Left kidney (tissue), 2 donors: ENCODE results near the gene PRDM10. TPM values are rescaled to one million over a fixed set of nuclear protein-coding genes. Genes with fewer than 3 reads are reported as not detected.

Experiments used
- DNase-seq: peaks from one replicate; pipeline ENCODE4 v3.0.0-alpha.2; 2013
- polyA plus RNA-seq: library from polyadenylated mRNA; unstranded; fragments of 120-200 nt; gene quantifications from one replicate; pipeline ENCODE4 v1.2.1, GENCODE V29; 2013; ENCODE audit not compliant: insufficient read length

The PRDM10 gene
- polyA plus RNA-seq, 1 donor, result 14.1 TPM

DNA sequence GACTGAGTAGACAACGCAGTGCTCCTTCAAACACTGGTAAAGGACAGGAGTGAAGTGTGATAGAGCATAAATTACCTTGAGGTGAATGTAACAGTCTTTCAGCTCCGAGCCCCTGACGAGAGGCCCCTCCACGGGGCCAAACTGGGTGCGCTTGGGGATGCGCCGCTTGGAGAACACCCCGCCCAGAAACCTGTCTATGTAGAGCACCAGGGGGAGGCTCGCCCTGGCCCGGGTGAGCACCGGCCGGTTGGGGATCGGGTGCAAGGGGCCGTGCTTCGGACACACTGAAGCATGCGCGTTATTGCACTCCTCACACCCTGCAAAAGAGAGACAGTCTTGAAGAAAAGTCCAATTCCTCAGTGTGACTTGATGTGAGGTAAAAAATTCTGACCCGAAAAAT, 57.9 kb downstream of the PRDM10 start:
- DNase-seq, result no peak

DNA sequence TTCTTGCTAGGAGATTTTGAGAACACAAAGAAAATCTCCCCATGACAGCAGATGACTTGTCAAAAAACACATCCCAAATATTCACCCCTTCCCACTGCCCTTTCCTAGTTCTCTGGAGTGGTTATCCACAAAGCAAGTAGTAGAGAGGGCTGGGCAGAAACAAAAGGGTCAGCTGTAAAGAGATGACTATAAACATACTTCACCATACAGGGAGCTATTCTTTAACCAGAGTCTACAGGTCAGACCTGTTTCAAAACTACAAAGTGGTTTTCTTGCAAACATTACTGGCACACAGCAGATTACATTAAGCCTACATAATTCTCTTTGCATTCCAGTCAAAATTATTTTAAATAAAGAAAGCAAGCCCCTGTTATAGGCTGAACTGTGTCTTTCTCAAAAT, 59.6 kb downstream of the PRDM10 start:
- DNase-seq, result no peak

DNA sequence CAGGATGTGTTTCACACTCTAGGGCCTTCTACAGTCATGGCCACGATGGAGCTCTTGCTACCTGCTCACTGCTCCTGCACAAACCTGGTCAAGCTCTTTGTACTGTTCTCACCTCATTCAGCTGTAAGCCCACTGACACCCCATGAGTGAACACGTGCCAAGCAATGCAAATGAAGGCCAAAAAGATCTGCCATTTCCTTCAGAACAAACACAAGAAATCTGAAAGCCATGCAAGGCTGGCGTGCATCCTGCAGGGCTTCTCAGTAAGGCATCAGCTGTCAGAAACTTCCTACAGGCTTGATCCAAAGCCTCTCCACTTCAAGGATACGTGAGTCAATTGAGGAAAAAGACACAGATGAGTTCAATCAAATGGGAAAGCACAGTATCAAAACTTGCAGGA, 63.1 kb downstream of the PRDM10 start:
- no peak for DNase-seq

DNA sequence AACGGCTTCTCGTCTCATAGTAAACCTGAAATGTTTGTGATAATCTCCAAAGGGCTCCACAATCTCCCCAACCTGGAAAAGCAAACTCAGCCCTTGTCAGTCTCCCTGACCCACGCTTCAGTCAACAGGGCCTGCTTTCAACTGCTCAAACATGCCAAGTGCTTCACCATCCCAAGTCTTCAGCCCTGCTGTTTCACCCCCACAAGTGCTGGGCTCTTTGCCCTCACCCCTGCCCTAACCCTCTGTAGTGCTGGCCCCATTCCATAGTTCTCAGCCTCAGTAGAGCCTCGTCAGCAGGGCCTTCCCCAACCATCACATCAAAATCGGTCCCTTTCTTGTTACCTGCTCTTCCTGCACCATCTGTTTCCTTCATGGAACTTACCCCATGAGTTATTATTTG, 63.9 kb downstream of the PRDM10 start:
- no peak for DNase-seq

DNA sequence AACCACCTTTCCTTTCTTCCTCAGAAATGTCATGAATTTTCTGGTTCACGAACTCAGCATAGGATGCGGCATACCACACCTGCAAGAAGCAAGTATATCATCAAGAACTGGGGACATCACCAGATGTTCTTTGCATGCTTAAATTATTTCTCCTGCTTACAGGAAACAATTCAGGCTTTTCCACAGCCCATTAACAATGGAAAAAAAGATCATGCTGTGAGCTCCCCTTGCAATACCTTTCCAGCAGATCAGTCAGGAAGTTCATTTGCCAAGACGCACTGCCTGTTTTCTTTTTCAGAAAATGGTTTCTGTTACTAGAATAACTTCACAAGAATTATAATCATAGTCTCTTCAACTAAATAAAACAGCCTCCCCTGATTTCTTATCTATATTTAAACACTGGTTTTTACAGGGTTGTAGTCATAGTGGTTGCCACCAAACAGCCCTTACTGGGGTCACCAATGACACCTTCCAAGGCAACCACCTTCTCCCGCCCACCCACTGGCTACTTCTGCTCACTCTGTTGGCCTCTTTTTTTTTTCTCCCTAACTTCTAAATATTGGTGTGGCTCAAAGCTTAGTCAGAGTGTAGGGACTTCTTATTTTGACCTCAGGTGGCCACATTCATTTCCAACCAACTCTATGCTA, 64.9 kb downstream of the PRDM10 start:
- no peak for DNase-seq

DNA sequence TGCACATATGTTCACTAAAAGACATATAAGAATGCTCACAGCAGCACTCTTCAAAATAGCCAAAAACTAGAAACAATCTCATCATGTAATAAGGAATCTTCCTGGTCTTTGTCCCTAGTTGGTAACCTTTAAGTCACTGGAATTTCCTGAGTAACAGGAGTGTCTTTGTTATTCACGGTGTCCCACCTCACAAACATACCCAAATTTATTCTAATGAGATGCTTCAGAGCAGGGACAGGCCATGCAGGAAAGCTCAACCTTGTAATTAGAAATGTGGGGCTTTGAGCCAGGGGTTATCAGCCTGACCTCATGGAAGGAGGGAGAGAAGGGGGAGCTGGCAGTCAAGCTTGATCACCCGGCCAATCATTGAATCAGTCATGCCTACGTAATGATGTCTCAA, 66.9 kb downstream of the PRDM10 start:
- no peak for DNase-seq

DNA sequence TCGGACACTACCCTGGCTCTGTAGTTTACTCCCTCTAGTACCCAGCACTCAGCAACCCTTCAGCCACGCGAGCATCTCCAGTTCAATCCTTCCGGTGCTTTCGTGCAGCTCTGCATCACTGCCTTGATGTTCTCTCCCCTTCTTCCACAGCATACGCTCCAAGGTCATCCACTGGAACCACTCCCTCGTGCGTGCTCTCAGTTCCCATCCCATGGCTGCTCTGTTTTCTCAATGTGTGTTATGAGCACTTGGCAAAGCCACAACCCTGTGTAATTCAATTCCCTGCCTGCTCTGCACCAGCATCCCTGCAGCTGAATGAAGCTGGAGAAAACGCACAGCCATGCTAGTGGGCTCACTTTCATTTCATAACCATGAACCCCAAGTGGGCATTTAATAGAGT, 68.7 kb downstream of the PRDM10 start:
- no peak for DNase-seq

DNA sequence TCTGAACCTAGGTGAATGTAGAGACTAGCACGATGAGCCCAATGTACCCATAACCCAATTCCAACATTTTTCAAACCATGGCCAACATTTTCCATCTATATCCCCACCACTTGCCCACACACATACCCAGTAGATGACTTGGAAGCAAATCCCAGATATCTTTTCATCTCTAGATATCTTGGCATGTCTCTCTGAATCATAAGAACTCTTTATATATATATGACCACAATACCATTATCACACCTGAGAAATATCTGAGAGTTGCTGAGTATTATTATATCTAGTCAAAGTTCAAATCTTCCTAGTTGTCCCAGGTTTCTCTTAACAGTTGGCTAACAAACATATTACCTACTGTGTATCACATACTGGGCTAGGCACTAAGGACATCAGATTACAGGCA, 69.4 kb downstream of the PRDM10 start:
- DNase-seq, result no peak

DNA sequence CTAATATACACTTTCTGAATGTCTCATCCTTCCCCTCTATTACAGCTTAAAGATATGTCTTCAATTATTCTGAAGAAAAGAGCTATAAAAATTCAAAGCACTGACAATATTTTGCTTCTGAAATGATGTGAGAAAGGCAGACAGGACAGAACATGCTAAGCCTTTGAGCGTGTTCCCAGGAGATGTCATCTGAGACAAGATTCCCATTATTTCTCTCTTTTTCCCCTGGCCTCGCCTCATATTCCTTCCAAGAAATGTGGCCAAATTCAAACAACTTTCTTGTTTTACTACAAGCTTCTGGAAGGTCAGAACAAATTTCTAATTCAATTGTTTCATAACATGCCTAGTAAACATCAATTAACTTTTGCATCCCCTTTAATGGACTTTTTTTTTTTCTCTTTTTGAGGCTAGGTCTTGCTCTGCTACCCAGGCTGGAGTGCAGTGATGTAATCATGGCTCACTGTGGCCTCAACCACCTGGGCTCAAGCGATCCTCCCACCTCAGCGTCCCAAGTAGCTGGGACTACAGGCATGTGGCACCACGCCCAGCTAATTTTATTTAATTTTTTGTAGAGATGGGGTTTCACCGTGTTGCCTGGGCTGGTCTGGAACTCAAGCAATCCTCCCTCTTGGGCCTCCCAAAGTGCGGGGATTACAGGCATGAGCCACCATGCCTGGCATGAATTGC, 70.1 kb downstream of the PRDM10 start:
- no peak for DNase-seq

DNA sequence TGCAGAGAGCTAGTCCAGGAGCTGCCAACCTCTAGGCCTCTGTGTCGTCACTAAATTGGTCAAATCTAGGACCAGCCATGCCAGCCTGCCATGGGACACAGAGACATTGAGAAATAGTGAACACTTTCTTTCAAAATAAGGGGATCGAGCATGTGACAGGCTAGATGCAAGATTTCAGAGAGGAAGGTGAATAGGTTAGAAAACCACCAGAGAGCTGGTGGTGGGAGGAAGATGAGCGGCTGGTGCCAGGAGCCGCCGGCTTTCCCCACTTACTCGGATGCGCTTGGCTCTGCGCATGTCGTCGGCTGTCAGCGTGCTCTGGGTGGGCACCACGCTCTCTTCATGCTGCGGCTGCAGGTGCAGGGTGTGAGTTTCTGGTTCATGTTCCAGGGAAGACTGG, 71.9 kb downstream of the PRDM10 start:
- no peak for DNase-seq

DNA sequence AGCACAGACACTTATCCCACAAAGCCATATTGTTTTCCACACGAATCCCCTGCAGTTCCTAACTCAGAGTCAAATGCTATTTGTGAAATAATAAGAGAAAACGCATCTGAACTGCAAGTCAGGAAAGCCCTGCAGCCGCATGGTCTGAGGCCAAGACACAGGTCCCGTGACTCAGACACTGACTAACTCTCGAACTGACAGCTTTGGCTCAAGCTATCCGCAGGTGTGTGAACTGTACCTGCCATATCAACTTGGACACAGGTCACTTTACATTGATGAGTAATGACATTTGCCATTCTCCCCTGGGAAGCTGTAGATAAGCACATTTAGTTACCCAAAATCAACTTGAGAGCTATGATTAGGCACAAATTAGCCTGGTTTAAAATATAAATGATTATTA, 72.3 kb downstream of the PRDM10 start:
- no peak for DNase-seq

DNA sequence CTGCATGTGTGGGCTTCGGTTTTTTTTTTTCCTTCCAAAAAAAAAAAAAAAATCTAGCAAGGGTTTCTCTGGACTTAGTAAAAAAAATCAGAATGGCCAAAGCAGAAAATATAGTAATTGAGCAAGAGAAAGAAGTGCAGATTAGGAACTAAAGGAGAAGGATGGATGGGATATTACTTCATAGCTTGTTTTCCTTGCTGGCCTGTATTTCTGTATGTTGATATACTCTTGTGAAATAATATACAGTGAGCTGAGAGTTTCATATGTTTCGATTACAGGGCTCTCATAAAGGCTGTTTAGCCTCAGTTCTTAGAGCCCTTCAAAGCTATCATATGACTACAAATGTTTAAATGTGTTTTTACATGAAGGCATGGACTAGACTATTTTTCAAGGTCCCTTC, 72.9 kb downstream of the PRDM10 start:
- no peak for DNase-seq

DNA sequence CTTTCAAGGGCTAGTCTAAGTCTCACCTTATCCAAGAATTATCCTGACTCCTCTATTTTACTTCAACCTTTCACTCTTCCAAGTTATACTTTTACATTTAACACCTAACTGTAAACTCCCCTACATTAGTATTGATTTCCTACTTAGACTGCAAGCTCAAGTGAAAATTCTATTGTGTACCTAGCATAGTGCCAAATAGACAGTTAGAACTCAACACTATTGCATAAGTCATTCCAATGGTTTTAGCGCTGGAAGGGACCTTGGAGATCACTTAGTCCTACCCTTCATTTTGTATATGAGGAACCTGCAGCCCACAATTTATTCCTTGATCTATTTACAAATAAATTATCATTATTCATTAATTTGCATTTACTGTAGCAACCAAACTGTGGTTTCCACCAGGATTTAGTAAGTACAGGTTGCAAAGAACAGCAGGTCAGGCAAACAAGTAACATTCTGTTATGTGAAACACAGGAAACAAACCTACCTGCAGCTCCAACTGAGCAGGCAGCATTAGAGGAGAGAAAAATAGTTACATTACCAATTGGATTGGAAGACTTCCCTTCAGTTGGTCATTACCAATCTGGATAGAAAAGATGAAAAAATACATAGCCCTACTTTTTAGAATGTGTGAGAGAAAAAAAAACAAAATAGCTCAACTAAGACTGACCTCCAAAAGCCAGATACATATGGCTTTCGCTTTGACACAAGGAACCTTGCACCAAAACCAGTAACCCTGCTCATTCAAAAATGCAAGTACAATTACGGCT, 73.5 kb downstream of the PRDM10 start:
- no peak for DNase-seq

DNA sequence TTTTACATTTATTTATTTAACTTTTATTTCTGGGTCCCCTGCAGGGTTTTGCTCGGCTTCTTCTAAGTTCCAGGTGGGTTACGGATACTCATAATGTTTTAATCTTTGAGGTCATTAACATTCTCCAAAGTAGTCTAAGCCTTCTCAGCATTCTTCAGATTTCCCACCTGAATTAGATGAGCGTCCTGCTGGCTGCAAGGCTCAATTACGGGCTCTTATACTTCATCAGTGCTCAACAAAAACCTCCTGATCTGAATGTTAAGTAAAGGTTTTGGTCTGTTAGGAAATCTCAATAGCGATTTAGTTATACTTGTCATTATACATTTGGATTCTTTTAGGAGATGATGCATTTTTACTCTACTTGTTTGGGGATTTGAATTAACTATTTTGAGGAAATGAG, 80.0 kb downstream of the PRDM10 start:
- no peak for DNase-seq

DNA sequence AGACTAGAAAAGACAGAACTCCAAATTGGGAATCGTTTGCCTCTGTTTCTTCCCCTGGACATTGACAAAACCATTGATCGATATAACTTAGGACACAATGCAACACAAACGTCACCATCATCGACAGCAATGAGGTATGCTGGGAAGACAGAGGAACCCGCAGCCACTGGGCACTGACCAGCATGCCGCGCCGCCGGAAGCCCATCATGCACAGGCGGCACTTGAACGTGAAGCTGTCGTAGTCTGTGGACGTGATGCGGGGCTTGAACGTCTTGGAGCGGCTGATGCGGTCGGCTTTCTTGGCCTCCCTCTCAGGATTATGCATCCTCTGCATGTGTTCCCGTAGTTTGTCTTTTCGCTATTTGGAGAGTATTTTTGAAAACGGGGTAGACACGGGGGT, 84.3 kb downstream of the PRDM10 start:
- DNase-seq, result no peak

DNA sequence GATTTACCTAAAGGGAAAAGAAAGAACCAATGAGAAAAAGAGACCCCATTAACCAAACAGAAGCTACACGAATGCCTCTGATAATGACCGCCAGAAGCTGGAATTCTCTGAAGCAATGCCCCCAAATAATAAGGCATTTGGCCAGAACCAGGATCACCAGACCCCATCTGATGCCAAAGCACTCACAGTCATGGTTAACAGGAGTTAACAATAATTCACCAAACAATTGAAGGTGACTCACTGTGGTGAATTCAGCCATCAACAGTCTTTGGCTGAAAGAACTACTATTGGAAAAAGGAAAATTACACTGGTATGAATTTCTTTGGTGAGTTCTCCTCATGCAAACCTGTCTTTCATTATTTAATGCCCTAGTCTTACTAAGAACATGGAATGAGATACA, 85.4 kb downstream of the PRDM10 start:
- no peak for DNase-seq

DNA sequence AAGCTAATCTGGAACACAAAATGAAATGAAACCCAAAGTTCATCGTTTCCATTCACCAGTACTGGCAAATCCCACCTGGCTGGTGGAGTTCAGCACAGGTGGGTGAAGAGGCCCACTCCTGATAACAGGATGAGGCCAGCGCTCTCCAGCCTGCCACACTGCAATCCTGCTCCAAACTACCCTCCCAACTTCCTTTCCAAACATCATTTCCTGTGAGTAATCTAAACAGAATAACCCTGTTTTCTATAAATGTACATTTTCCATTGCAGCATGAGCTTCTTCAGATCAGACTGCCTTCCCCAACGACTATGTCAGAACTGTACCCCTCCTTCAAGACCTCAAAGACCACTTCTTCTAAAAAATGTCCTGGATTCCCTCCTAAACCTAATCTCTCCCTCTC, 91.3 kb downstream of the PRDM10 start:
- no peak for DNase-seq

DNA sequence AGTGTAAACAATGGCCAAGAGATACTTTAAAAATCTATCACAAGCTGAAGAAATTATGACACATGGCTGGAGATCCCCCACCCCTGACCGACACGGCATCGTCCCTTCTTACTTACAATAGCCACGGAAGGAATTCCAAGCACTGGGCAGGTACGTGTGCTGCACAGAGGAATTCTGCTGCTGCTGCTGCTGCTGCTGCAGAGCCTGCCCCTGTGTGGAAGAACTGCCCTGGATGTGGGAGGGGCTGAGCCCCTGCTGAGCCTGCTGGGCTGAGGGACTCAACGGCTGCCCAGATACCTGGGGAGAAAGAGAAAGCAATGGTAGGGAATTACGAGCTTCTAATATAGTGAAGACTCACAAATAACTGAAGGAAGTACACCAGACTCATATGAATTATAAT, 92.3 kb downstream of the PRDM10 start:
- no peak for DNase-seq

DNA sequence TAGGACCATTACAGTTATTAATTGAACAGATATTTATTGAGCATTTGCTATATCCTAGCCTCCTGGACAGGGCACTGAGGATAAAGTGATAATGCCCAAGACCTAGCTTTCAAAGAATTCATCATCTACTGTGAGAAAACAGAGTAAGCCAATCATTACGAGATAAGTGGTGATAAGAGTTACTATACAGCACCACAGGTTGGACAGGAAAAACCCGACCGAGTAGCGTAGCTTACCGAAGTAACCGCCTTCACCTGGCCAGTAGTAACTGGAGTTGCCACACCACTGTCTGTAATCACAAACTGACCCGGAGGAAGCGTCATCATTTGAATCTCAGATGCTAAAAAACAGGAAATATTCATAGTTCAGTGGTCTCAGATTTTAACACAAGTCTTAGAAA, 97.2 kb downstream of the PRDM10 start:
- DNase-seq, result no peak

DNA sequence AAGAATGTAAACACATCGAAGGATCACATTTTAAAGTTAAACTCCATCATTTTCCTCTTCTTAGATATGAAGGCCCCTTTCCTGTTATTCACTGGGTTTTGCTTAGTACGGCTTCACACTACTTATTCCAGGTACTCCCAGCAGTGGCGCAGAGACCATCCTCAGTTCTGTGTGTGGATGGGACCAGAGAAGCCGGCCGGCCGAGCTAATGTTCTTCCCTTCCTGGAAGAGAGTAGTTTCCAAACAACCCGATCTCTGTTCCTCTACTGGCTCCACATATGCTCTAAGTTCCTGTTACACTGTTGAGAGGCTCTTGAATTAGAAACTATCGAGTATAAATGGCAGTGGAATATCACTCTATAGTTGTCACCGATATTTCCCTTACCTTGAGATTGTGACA, 106.6 kb downstream of the PRDM10 start:
- peak; percentile 1 for DNase-seq

DNA sequence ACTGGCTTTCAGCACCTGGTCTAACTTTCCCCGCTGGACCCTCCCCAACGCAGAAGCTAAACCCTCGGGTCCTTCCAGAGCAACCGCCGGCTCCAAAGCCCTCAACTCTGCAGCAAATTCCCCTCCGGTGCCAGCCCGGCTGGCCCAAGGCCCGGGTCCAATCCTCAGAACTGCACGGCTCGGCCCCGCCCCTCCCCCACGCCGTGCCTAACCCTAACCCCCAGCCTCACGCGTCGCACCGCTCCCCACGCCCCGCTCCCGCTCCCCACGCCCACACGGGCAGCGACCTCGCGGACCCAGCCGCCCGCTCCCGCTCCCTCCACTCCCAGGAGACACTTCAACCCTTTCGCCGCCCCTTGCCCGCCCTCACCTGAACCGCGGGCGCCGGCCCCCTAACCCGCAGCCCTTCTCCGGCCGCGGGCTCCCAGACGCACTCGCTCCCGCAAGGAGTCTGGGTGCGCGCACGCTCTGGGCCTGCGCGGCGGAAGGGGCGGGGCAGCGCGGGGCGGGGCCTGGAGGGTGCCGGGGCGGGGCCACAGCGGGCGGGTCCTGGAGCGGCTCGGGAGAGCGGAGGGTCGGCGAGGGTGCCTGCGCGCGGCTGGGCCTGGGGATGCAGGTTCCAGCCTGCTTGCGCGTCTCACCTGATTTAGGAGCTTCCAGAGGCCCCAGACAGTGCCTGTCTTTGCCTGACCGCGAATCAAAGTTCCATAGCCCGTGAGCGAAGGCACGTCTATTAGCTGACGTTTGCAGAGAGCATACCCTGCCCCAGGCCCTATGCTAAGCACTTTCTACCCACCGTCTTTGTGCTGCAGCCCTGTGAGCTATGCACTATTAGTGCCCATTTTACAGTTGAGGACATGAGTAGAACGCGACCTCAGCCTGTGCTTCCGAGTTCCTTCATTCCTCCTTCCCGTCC, 107.3 kb downstream of the PRDM10 start, which contains the start of gene NFRKB:
TSS of gene NFRKB (minus strand) at position 453 of the 916 bp plus-strand sequence. CDS start 2,729 bp downstream, outside the sequence.
- DNase-seq, result peak; percentile 86
